ES-I3 (cell line): ENCODE results near the gene KCTD5.
A peak's percentile ranks its signal among the peaks of the same experiment; 100 is the strongest.

ENCODE experiments used
- H3K36me3 ChIP-seq: 2 replicates; pipeline ENCODE4 v1.6.1; 2013; ENCODE audit warnings: mild to moderate bottlenecking, low read length, control low read depth, moderate library complexity; ENCODE audit not compliant: insufficient read depth
- H3K4me1 ChIP-seq: 2 replicates; pipeline ENCODE4 v1.6.1; 2013; ENCODE audit warnings: mild to moderate bottlenecking, control low read depth, low read length; ENCODE audit not compliant: insufficient read depth
- H3K9ac ChIP-seq: 2 replicates; pipeline ENCODE4 v1.6.1; 2013; ENCODE audit warnings: low read depth, mild to moderate bottlenecking, low read length, moderate library complexity
- H3K9me3 ChIP-seq: 2 replicates; pipeline ENCODE4 v1.6.1; 2013; ENCODE audit warnings: mild to moderate bottlenecking, low read length, moderate library complexity; ENCODE audit not compliant: control insufficient read depth, insufficient read depth

The KCTD5 gene

GRCh38 chr16:2745961-2746360 lies 63.6 kb downstream of the KCTD5 start:
- Histone ChIP-seq H3K36me3 (no peaks in the 10 kb centered on the region), H3K4me1 (0 out of 2 replicates have a peak, but pooled peaks cover 3% of the 10 kb centered on the region), H3K9me3 (no peaks in the 10 kb centered on the region), H3K9ac (no peak overlapping the region)

- H3K4me1 ChIP-seq: 0 out of 2 replicates have a peak, but pooled peaks cover 3% of the 10 kb centered on the region
- no peaks in the 10 kb centered on the region for H3K36me3 ChIP-seq
- H3K9me3 ChIP-seq: no peaks in the 10 kb centered on the region
- H3K9ac ChIP-seq: no peak overlapping the region
These were observed 66.6 kb downstream of the KCTD5 start for GRCh38 chr16:2748757-2749455.

- H3K4me1 ChIP-seq: peaks cover 3% of the 10 kb centered on the region; the same call in 1 of the 2 replicates
- H3K9ac ChIP-seq: no peak overlapping the region
- H3K9me3 ChIP-seq: no peaks in the 10 kb centered on the region
- H3K36me3 ChIP-seq: no peaks in the 10 kb centered on the region
These were observed 67.2 kb downstream of the KCTD5 start for GRCh38 chr16:2749476-2749875.

GRCh38 chr16:2749936-2750335 lies 67.6 kb downstream of the KCTD5 start:
- H3K9ac ChIP-seq: no peak overlapping the region
- H3K4me1 ChIP-seq: peaks cover 8% of the 10 kb centered on the region
- no peaks in the 10 kb centered on the region for H3K36me3 ChIP-seq
- no peaks in the 10 kb centered on the region for H3K9me3 ChIP-seq

GRCh38 chr16:2751577-2752034 lies 69.3 kb downstream of the KCTD5 start:
- no peaks in the 10 kb centered on the region for H3K9me3 ChIP-seq
- peaks cover 18% of the 10 kb centered on the region for H3K4me1 ChIP-seq
- H3K36me3 ChIP-seq: no peaks in the 10 kb centered on the region
- peak overlapping the region; percentile 97 for H3K9ac ChIP-seq

GRCh38 chr16:2752035-2752849 lies 69.9 kb downstream of the KCTD5 start, which contains the start of gene SRRM2:
Gene SRRM2, plus strand, starts transcription at chr16:2752638. Its CDS starts 3,727 bp downstream, at chr16:2756365.
- H3K9ac ChIP-seq: peak within 1 kb of the TSS; percentile 97
- H3K36me3 ChIP-seq: peaks cover 4% of the 10 kb centered on the region; the same call in 1 of the 2 replicates
- H3K4me1 ChIP-seq: peaks cover 18% of the 10 kb centered on the region
- H3K9me3 ChIP-seq: no peaks in the 10 kb centered on the region

- peaks cover 12% of the 10 kb centered on the region for H3K36me3 ChIP-seq
These were observed 70.8 kb downstream of the KCTD5 start for GRCh38 chr16:2752850-2753732.

GRCh38 chr16:2753733-2754020 lies 71.4 kb downstream of the KCTD5 start:
- H3K9me3 ChIP-seq: no peaks in the 10 kb centered on the region
- H3K36me3 ChIP-seq: peaks cover 18% of the 10 kb centered on the region
- peak overlapping the region; percentile 97 for H3K9ac ChIP-seq
- peaks cover 18% of the 10 kb centered on the region for H3K4me1 ChIP-seq

More at GRCh38 chr16:2752850-2753732, 70.8 kb downstream of the KCTD5 start:
- Histone ChIP-seq H3K9ac (peak overlapping the region; percentile 97), H3K9me3 (no peaks in the 10 kb centered on the region), H3K4me1 (peaks cover 18% of the 10 kb centered on the region)

- Histone ChIP-seq H3K9ac (no peak overlapping the region), H3K36me3 (peaks cover 33% of the 10 kb centered on the region), H3K9me3 (no peaks in the 10 kb centered on the region)
These were observed 72.8 kb downstream of the KCTD5 start for GRCh38 chr16:2755158-2755557.

GRCh38 chr16:2756288-2757015 lies 74.1 kb downstream of the KCTD5 start:
- peaks cover 16% of the 10 kb centered on the region for H3K4me1 ChIP-seq
- no peak overlapping the region for H3K9ac ChIP-seq
- H3K9me3 ChIP-seq: no peaks in the 10 kb centered on the region; the same call in 1 of the 2 replicates
- peaks cover 44% of the 10 kb centered on the region for H3K36me3 ChIP-seq

More at GRCh38 chr16:2755158-2755557, 72.8 kb downstream of the KCTD5 start:
- peaks cover 18% of the 10 kb centered on the region for H3K4me1 ChIP-seq

GRCh38 chr16:2757344-2757743 lies 75.0 kb downstream of the KCTD5 start:
- Histone ChIP-seq H3K9ac (no peak overlapping the region), H3K9me3 (peaks cover 5% of the 10 kb centered on the region), H3K36me3 (peaks cover 53% of the 10 kb centered on the region), H3K4me1 (peaks cover 16% of the 10 kb centered on the region)
